Tracheal epithelial cell (primary cell): Measurements from ENCODE around the gene DNAJC13. TPM values are rescaled to one million over a fixed set of nuclear protein-coding genes. Genes with fewer than 3 reads are reported as not detected.

Experiments
- total RNA-seq: library from RNA; depleted of rRNA; stranded (reverse); fragments of >200 nt; gene quantifications from 2 replicates; pipeline ENCODE4 v1.2.1, GENCODE V29; 2014

The DNAJC13 gene
- total RNA-seq, result 33.2 and 33.3 TPM in 2 replicates

GRCh38 chr3:132416807-132417694 lies at the start of gene DNAJC13:
TSS of gene DNAJC13 (plus strand) at chr3:132417502. CDS start at chr3:132434551, 17,049 bp downstream.

Other genes starting within 250 kb of the DNAJC13 start
- 0.96 and 1.9 TPM in 2 replicates for gene ACP3, start 100.1 kb upstream of the DNAJC13 start, total RNA-seq
- gene ACKR4, start 179.8 kb downstream of the DNAJC13 start, total RNA-seq, result 0.24 TPM in 1 of 2 replicates, not detected in the other
- 17.8 and 20.0 TPM in 2 replicates for gene ACAD11, start 242.3 kb downstream of the DNAJC13 start, total RNA-seq
- gene UBA5, start 242.8 kb downstream of the DNAJC13 start, total RNA-seq, result 15.9 and 19.8 TPM in 2 replicates